HG03103 (cell line): ENCODE results near the gene LRRC46.

ENCODE experiments used
- ATAC-seq: cut with Tn5 transposase; IDR thresholded peaks from one replicate; pipeline ENCODE4 v1.9.1; 2021; ENCODE audit warnings: low read depth; ENCODE audit not compliant: unreplicated experiment

Gene LRRC46

GRCh38 chr17:47808830-47809480 is 22.5 kb upstream of the LRRC46 start:
- no peak for ATAC-seq

- ATAC-seq: no peak
Observed at GRCh38 chr17:47810200-47810821, 21.2 kb upstream of the LRRC46 start.

- ATAC-seq: no peak
Observed at GRCh38 chr17:47810901-47811635, 20.4 kb upstream of the LRRC46 start.

- no peak for ATAC-seq
Observed at GRCh38 chr17:47811709-47812108, 19.8 kb upstream of the LRRC46 start.

GRCh38 chr17:47812146-47812920 is 19.1 kb upstream of the LRRC46 start:
- no peak for ATAC-seq

- ATAC-seq: no peak
Observed at GRCh38 chr17:47813077-47813476, 18.4 kb upstream of the LRRC46 start.

GRCh38 chr17:47813512-47814031 is 17.9 kb upstream of the LRRC46 start:
- no peak for ATAC-seq

- ATAC-seq: no peak
Observed at GRCh38 chr17:47815106-47815918, 16.2 kb upstream of the LRRC46 start.

- ATAC-seq: no peak
Observed at GRCh38 chr17:47816111-47816735, 15.2 kb upstream of the LRRC46 start.

GRCh38 chr17:47816947-47817346 is 14.5 kb upstream of the LRRC46 start:
- no peak for ATAC-seq

GRCh38 chr17:47818002-47818695 is 13.3 kb upstream of the LRRC46 start:
- no peak for ATAC-seq

- no peak for ATAC-seq
Observed at GRCh38 chr17:47819475-47819874, 12.0 kb upstream of the LRRC46 start.

- no peak for ATAC-seq
Observed at GRCh38 chr17:47820033-47820789, 11.3 kb upstream of the LRRC46 start.

- ATAC-seq: no peak
Observed at GRCh38 chr17:47821031-47821423, 10.4 kb upstream of the LRRC46 start.

GRCh38 chr17:47821424-47822391 is 9.8 kb upstream of the LRRC46 start, which contains the start of gene OSBPL7:
OSBPL7 (minus strand) TSS chr17:47821794; CDS start chr17:47820278, 1,516 bp downstream.
- ATAC-seq: no peak

GRCh38 chr17:47822785-47823184 is 8.7 kb upstream of the LRRC46 start:
- ATAC-seq: no peak

- no peak for ATAC-seq
Observed at GRCh38 chr17:47823519-47823918, 8.0 kb upstream of the LRRC46 start.
